Heart right ventricle (tissue), 16 donors: ENCODE data around the gene KCNH1. TPM values are rescaled to one million over a fixed set of nuclear protein-coding genes. Genes with fewer than 3 reads are reported as not detected.
A peak's percentile ranks its signal among the peaks of the same experiment; 100 is the strongest.

ENCODE experiments used
- ATAC-seq, 8 donors: fragments of 200-7000 bp; cut with Tn5 transposase; one replicate each; pipeline ENCODE4 v1.9.1; 2020; ENCODE audit warnings: mild to moderate bottlenecking in 8 of 8, moderate library complexity in 8 of 8, moderate number of reproducible peaks in 1 of 8
- DNase-seq, 2 donors: peaks; one replicate each; pipeline ENCODE4 v3.0.0-alpha.2; 2020
- H3K27ac ChIP-seq, 10 donors: fragments of 200-600 bp; sonication (generic) in 2 of 10; one replicate each; pipeline versions ENCODE4 v1.5.0 to v1.8.0; 2020 to 2022; ENCODE audit warnings: mild to moderate bottlenecking in 3 of 10
- H3K27me3 ChIP-seq, 7 donors: fragments of 200-600 bp; one replicate each; pipeline ENCODE4 v1.8.0; 2021 to 2022; ENCODE audit warnings: mild to moderate bottlenecking in 2 of 7
- H3K36me3 ChIP-seq, 9 donors: fragments of 200-600 bp; sonication (generic) in 1 of 9; one replicate each; pipeline versions ENCODE4 v1.5.0 to v1.8.0; 2020 to 2022; ENCODE audit warnings: mild to moderate bottlenecking in 2 of 9
- H3K4me1 ChIP-seq, 9 donors: fragments of 200-600 bp; sonication (generic) in 1 of 9; one replicate each; pipeline versions ENCODE4 v1.5.0 to v1.8.0; 2020 to 2022; ENCODE audit warnings: mild to moderate bottlenecking in 4 of 9
- H3K4me3 ChIP-seq, 10 donors: fragments of 200-600 bp; sonication (generic) in 2 of 10; one replicate each; pipeline versions ENCODE4 v1.5.0 to v1.8.0; 2020 to 2022; ENCODE audit warnings: mild to moderate bottlenecking in 7 of 10, moderate library complexity in 2 of 10
- H3K9me3 ChIP-seq, 11 donors: fragments of 200-600 bp in 10 of 11; sonication (generic) in 2 of 11; one replicate each; pipeline versions ENCODE4 v1.5.0 to v1.8.0; 2013 to 2022; ENCODE audit warnings: mild to moderate bottlenecking in 2 of 11, control low read depth in 1 of 11, moderate library complexity in 1 of 11
- CTCF ChIP-seq, 9 donors: fragments of 200-600 bp; sonication (generic) in 2 of 9; IDR thresholded peaks; one replicate each; pipeline versions ENCODE4 v1.5.0 to v1.8.0; 2021 to 2022; ENCODE audit warnings: antibody characterized with exemption in 9 of 9, mild to moderate bottlenecking in 5 of 9, moderate library complexity in 1 of 9
- WGBS, 2 donors: extraction: QIAGEN DNeasy Blood & Tissue Kit; methylation state at CpG; one replicate each; pipeline ENCODE4 v1.1.7; 2013; ENCODE audit warnings: inconsistent platforms in 1 of 2; 5-methylcytosine and 5-hydroxymethylcytosine counted together
- intact Hi-C, 10 donors: fragments of 100-400 bp; cut with DNase I; formaldehyde crosslinking; loops; one replicate each; pipeline versions ENCODE4 v1.11.1 to v1.14.2; 2022
- polyA plus RNA-seq, 2 donors: library from polyadenylated mRNA; stranded (reverse); fragments of 200-250 nt; gene quantifications; one replicate each; pipeline ENCODE4 v1.2.3, GENCODE V29; 2013
- total RNA-seq, 10 donors: library from RNA; stranded (reverse); fragmentation: NEBNext Ultra II Directional in 3 of 10; extraction: Animal tissue kit (Norgen Biotek cat#: 25700) in 3 of 10; gene quantifications; one replicate each; pipeline versions ENCODE4 v1.2.1 to v1.2.4, GENCODE V29; 2021 to 2023
- donor health status: Arrhythmogenic right ventricular cardiomyopathy.
- donor health status: ischemic (EF 13 %, LVEDD 7.1; RV severe dilation, severe dysfunction).
- donor health status: healthy with polysubstance abuse.
- donor health status: DM: no; HTN: yes; CAD: no.
- donor health status: DM: no; HTN: no; CAD: no.
- donor health status: ischemic (EF 25% LVEDD 6.9; RV normal size, moderate dysfunction).
- donor health status: ischemic (EF 25% LVEDD 5.7; RV mildly dilated, moderate dysfunction).
- donor health status: healthy.
- donor health status: DM: yes; HTN: yes; CAD: no.
- donor health status: Ischemic cardiomyopathy.
- donor health status: ischemic (EF 35%, LVEDD 5.7; RV mildly dilated, moderate dysfunction).
- donor health status: nonischemic (EF 11% LVEDD 7.7; RV severe dilation, severe dysfunction).
- donor health status: DM: yes; HTN: yes; CAD: no.
- donor health status: PGD.
- donor health status: ischemic (EF 29% LVEDD 5.4; RV normal size, mild dysfunction).
- donor health status: nonischemic (EF 23%, LVEDD 6.1; RV moderate dilation, normal function).

The KCNH1 gene
- total and polyA plus RNA-seq, 12 donors, result 0.09 TPM; not detected in 11

- no peak for ATAC-seq
- Histone ChIP-seq H3K27me3 (peaks cover 0 to 17% (median 5%) of the 10 kb centered on the region in 7 donors), H3K9me3 (no peaks in the 10 kb centered on the region), H3K4me1 (peaks cover 0 to 4% (median 0%) of the 10 kb centered on the region in 9 donors), H3K4me3 (no peak overlapping the region), H3K36me3 (no peaks in the 10 kb centered on the region), H3K27ac (no peak overlapping the region)
- DNase-seq, result no peak
- intact Hi-C loops, result no loop called here
- no peak for TF ChIP-seq CTCF (IDR thresholded peaks at IDR 0.05)
- WGBS, 2 donors, result 91 to 97% methylated on average over 6 of the region's 6 CpGs
Measured at GRCh38 chr1:210691039-210691610, 442.8 kb downstream of the KCNH1 start.

GRCh38 chr1:210690236-210690635 lies 443.7 kb downstream of the KCNH1 start:
- Histone ChIP-seq H3K4me1 (peaks cover 0 to 4% (median 0%) of the 10 kb centered on the region in 9 donors), H3K9me3 (no peaks in the 10 kb centered on the region), H3K27ac (no peak overlapping the region), H3K27me3 (peaks cover 0 to 10% (median 4%) of the 10 kb centered on the region in 7 donors), H3K4me3 (no peak overlapping the region), H3K36me3 (no peaks in the 10 kb centered on the region)
- intact Hi-C loops, result no loop called here
- DNase-seq (no peak), ATAC-seq (no peak)
- WGBS, 2 donors, result 92 to 95% methylated on average over 5 of the region's 5 CpGs
- no peak for TF ChIP-seq CTCF (IDR thresholded peaks at IDR 0.05)

GRCh38 chr1:210689826-210690225 lies 444.1 kb downstream of the KCNH1 start:
- Histone ChIP-seq H3K27me3 (peaks cover 0 to 6% (median under 1%) of the 10 kb centered on the region in 7 donors), H3K27ac (no peak overlapping the region), H3K4me3 (no peak overlapping the region), H3K4me1 (peaks cover 0 to 4% (median 0%) of the 10 kb centered on the region in 9 donors), H3K9me3 (no peaks in the 10 kb centered on the region), H3K36me3 (no peaks in the 10 kb centered on the region)
- ATAC-seq (no peak), DNase-seq (no peak)
- WGBS, 2 donors, result 83 to 87% methylated on average over 3 of the region's 3 CpGs
- intact Hi-C loops, result no loop called here
- no peak for TF ChIP-seq CTCF (IDR thresholded peaks at IDR 0.05)

- peak in 1 of 8 donors; percentile 53 for ATAC-seq
- Histone ChIP-seq H3K4me1 (peaks cover 0 to 4% (median 0%) of the 10 kb centered on the region in 9 donors), H3K36me3 (no peaks in the 10 kb centered on the region), H3K27ac (no peak overlapping the region), H3K9me3 (no peaks in the 10 kb centered on the region), H3K4me3 (no peak overlapping the region), H3K27me3 (no peaks in the 10 kb centered on the region)
- DNase-seq, result no peak
- WGBS, 2 donors, result 85 to 94% methylated on average over 1 of the region's 1 CpG
- intact Hi-C loops, result no loop called here
- TF ChIP-seq CTCF (IDR thresholded peaks at IDR 0.05), result no peak
Measured at GRCh38 chr1:210688512-210689234, 445.3 kb downstream of the KCNH1 start.
